Left ventricle myocardium superior (tissue), 1 donor: Measurements from ENCODE around the gene SERINC5. TPM values are rescaled to one million over a fixed set of nuclear protein-coding genes. Genes with fewer than 3 reads are reported as not detected.

ENCODE experiments used
- ATAC-seq: fragments of 200-7000 bp; cut with Tn5 transposase; one replicate; pipeline ENCODE4 v1.9.1; 2020; ENCODE audit warnings: mild to moderate bottlenecking, moderate library complexity
- DNase-seq: peaks from one replicate; pipeline ENCODE4 v3.0.0-alpha.2; 2020
- intact Hi-C: fragments of 100-400 bp; cut with micrococcal nuclease; formaldehyde crosslinking; loops from one replicate; pipeline ENCODE4 v1.11.0; 2022
- total RNA-seq: library from RNA; stranded (reverse); fragmentation: NEBNext Ultra II Directional; extraction: Animal tissue kit (Norgen Biotek cat#: 25700); gene quantifications from one replicate; pipeline ENCODE4 v1.2.1, GENCODE V29; 2021
- donor health status: DM: no; HTN: yes; CAD: no; lungs with severe emphysema.

Gene SERINC5
- total RNA-seq, 1 donor from 2014 or later: 13.7 TPM

DNA sequence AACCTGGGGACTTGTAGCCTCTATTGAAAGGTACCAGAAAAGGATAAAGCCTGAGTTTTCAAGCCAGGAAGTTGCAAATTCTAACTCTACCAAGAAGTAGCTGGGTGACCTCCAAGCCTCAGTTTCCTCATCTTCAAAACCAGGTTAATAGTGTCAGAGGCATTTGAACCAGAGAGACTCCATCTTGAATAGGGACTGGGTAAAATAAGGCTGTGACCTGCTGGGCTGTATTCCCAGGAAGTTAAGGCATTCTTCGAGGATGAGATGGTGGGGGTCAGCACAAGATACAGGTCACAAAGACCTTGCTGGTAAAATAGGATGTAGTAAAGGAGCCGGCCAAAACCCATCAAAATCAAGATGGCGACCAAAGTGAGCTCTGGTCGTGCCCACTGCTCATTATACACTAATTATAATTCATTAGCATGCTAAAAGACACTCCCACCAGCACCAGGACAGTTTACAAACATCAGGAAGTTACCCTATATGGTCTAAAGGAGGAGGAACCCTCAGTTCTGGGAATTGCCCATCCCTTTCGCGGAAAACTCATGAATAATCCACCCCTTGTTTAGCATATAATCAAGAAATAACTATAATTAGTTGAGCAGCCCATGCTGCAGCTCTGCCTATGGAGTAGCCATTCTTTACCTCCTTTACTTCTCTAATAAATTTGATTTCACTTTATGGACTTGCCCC, 3.8 kb upstream of the SERINC5 start:
- no peak for DNase-seq
- ATAC-seq: no peak
- intact Hi-C loops: no loop called here

DNA sequence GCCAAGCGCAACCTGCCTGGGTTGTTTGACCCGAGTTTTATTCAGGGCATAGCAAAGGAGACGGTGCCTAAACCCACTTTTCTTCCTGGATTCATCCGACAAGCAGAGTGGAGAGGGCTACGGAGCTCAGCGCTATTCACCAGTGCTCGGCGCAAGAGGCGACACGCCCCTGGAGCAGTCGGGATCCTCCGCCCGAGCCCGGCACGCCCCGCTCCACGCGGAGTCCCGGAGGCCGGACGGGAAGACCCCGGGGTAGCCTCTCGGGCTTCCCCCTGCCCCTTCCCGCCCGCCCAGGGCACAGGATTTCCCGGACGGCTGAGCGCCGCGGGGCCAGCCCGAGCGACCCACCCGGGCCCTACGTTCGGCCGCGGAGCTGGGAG, 427 bp downstream of the SERINC5 start:
- intact Hi-C loops: no loop called here
- DNase-seq (peak; percentile 81), ATAC-seq (peak; percentile 82)

DNA sequence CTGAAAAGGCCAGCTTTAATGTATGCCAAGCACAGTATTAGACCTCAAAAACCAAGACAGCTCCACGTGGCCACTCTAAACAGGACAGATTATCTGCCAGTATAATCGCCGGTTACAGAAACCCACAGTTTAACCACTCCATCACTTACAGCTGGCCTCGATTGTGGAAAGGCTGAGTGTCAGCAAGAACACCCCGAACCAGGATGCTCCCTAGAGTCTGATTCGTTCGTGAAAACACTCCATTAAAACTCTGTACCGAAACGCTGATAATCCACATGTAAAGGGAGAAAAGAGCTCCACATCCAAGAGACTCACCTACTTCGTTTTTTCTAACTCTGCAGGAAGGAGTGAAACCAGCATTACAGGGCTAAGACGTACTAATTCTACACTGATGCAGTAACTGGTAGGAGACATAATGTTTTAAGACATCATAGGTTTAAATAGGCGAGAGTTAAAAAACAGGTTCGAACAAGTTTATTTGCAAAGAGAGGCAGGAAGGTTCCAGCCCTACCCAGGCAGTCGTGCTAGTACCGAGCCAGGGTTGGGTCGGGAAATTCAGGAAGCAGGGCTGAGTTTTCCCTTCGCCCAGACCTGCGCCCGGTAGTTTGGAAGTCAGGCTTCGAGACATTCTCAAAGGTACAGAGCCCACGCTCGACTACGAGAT, 949 bp downstream of the SERINC5 start:
- intact Hi-C loops: no loop called here
- DNase-seq (no peak), ATAC-seq (peak; percentile 20)

DNA sequence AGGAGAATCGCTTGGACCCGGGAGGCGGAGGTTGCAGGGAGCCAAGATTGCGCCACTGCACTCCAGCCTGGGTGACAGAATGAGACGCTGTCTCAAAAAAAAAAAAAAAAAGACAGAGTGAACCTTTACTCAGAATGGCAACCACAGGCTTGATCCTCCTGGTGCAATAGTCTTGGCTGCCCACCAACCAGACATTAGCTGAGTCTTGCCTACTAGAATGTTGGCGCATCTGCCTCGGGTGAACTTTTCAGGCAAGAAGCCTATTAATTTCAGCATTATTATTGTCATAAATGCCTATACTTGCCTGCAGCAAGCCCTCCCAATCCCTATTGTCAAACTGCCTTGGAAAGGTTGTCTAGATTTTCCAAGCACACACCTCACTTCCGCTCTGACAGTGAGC, 4.2 kb downstream of the SERINC5 start:
- ATAC-seq: no peak
- intact Hi-C loops: no loop called here
- no peak for DNase-seq

DNA sequence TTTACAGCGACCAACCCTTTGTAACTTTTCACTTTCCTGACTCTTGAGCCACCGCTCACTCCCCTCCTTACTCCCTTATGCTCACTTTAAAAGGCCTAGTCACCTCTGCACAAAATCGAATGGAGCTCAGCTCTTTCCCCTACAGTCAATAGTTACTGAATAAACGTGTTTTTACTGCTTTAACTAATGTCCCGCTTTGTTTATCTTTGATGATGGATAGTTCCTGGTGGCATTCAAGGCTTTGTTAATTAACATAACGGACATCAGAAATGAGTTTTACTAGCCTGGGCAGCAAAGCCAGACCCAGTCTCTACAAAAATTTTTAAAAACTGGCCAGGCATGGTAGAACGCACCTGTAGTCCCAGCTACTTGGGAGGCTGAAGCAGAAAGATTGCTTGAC, 5.0 kb downstream of the SERINC5 start:
- no peak for DNase-seq
- no peak for ATAC-seq
- intact Hi-C loops: no loop called here

DNA sequence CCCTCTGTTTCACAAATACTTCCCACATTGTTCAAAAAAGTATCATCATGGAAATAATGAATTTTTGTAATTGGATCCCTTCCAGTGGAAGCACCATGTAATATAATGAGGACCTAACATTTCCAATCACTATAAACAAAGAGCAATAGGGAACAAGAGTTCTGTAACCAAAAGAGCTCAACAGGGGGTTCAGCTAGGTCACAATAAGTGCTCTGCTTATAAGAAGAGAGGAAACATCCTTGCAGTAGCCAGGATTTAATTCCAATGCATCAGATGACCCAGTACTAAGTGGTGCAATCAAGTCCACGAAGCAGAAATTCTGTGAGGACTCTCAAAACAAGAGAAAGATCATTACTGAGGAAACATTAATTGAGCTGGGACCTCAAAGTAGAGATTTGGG, 5.9 kb downstream of the SERINC5 start:
- ATAC-seq: no peak
- no peak for DNase-seq
- intact Hi-C loops: no loop called here

DNA sequence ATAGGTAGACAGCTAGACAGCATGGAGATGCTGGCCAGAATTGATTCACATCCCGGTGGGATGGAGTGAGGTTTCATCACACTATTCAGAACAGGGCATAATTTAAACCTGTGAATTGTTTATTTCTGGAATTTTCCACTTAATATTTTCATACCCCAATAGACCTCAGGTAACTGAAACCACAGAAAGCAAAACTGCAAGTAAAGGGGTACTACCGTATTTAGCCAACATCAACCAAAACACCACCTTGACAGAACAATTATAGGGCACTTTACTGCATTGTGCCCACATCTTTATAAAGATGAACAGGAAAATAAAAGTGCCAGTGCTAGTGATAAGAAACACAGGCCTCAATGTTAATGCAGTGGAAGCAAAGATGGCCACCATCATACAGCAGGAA, 7.5 kb downstream of the SERINC5 start:
- intact Hi-C loops: no loop called here
- ATAC-seq (no peak), DNase-seq (no peak)

DNA sequence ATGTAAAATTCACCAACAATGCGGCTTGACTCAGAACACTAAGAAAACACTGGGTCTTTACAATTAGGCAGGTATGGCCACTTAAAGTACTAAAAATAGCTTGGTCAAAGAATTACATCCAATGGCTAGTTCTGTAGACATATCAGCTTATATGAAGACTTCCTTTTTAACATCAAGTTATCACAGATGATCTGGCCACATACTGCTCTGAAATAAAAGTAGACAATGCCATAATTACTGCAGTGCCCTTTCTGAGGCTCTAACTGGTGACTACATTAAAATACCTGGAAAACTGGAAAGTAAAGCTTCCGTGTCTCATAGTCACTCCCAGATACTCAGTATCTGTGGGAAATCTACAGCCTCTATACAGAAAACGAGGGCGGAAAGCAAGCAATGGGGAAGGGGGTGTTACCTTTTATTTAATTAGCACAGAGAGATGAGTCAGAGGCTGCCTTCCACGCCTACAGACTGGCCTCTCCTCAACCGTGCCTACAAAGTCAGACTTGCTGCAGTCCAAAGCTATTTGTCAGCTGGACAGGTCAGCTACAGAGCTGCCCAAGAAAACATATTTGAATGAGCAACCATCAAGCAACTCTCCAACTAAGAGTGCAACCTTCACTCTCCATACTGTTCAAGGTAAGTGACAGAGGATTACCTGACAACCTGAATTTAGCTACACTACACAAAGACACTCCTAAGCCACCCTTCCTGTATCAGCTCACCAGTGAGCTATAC, 8.7 kb downstream of the SERINC5 start:
- intact Hi-C loops: no loop called here
- DNase-seq (peak; percentile 34), ATAC-seq (peak; percentile 92)

DNA sequence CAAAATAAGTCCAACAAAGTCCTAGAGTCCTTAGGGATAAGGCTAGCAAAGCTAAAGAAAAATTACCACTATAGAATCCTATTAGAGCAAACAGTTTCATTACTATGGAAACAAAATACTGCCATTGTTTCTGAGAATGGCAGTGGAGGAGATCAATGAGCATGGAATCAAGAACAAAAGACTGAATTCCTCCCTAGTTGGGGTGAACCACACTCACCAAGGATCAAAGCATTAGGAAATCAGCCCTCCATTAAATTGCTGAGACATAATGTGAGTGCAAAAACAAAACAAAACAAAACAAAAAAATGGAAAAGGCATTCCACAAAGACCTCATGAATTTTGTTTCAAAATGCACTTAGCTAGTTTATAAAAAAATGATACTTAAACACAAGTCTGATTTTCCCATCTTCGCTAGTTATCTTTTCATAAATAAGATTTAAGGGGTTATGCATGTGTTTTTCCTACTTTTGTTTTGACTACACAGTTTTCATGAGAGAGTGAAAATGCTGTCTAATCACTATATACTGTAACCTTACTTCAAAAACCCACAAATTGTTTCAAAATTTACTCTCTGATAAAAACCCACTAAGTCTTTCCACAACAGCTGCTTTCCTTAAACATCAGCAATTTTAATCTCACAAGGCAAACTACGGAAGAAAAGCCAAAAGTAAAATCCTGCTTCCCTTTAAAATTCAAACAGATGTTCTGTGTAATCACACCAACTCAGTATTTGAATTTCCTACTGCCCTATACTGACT, 9.7 kb downstream of the SERINC5 start:
- ATAC-seq: peak; percentile 69
- no peak for DNase-seq
- intact Hi-C loops: no loop called here

DNA sequence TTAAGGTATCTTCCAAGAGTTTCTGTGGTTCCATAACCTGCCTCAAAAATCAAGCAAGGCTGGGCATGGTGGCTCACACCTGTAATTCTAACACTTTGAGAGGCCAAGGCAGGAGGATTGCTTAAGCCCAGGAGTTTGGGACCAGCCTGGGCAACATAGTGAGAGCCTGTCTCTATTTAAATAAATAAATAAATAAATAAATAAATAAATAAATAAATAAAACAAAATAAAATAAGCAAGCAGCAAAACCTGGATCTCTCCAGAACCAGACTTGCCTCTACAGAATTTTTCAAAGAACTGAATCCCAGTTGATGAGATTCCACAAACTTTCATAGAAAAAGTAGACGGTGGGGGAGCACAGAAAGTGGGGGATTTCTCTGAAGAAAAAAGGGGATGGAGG, 12.3 kb downstream of the SERINC5 start:
- ATAC-seq (no peak), DNase-seq (no peak)
- intact Hi-C loops: no loop called here

DNA sequence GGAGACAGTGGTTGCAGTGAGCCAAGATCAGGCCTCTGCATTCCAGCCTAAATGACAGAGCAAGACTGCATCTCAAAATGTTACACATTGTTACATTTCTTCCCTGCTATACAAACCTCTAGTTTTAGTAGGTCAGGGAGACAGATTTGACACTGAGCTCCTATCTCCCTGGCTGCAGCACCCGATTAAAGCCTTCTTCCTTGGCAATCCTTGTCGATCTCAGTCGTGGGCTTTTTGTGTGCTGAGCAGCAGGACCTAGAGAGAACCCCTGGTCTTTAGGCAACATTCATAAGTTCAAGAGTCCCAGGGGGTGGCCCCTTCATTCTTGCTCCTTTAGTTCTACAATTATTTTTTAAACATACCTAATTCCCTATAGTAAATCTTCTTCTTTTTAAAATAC, 13.0 kb downstream of the SERINC5 start:
- intact Hi-C loops: no loop called here
- no peak for ATAC-seq
- no peak for DNase-seq

DNA sequence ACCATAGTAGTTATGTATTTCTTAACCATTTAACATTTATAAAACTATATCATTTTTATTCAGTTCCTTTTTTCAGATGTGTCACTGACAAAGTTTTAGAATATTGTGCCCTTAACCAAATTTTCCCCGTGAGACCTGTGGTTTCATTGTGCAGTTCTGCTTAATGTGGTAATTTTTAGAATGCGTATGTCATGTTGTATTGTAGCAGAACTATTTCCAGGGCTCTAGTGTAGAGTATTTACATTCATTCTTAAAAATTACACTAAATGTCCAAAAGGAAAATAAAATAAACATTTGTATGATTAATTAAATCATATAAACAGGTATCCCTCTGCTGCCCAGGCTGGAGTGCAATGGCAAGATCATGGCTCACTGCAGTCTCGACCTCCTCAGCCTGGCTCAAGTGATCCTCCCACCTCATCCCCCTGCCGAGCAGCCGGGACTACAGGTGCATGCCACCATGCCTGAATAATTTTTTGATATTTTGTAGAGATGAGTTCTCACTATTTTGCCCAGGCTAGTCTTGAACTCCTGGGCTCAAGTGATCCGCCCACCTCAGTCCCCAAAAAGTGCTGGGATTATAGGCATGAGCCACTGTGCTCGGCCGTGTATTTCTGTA, 15.4 kb downstream of the SERINC5 start:
- DNase-seq: no peak
- ATAC-seq: no peak
- intact Hi-C loops: no loop called here

DNA sequence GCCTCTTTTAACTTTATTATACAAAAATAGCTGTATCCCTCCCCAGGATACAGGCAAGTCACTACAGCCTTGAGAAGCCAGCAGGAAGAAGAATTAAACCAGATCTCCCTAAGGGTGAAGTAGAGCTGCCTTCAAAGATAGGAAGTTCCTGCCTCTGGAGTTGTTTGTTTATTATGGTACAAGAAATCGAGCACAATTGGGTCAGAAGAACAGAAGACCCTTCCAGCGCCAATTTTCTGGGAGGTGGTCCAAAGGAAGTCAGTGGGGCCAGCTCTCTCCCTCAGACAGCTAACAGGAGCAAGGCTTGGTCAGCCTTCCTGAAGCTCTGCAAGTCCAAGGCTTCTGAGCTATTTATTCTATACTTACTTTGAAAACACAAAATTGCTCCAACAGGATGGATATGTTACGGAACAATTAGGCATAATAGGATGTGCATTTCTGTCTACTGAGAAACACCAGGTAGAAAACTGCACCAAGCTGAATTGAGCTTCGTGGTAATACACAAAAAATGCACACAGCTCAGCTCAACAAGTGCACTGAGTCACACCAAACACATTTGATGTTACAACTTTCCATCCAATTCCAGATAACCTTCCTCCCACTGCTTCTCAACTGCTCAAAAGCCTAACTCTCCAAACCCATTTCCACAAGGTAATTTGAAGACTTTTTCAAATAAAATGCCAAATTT, 16.0 kb downstream of the SERINC5 start:
- ATAC-seq: peak; percentile 83
- intact Hi-C loops: no loop called here

DNA sequence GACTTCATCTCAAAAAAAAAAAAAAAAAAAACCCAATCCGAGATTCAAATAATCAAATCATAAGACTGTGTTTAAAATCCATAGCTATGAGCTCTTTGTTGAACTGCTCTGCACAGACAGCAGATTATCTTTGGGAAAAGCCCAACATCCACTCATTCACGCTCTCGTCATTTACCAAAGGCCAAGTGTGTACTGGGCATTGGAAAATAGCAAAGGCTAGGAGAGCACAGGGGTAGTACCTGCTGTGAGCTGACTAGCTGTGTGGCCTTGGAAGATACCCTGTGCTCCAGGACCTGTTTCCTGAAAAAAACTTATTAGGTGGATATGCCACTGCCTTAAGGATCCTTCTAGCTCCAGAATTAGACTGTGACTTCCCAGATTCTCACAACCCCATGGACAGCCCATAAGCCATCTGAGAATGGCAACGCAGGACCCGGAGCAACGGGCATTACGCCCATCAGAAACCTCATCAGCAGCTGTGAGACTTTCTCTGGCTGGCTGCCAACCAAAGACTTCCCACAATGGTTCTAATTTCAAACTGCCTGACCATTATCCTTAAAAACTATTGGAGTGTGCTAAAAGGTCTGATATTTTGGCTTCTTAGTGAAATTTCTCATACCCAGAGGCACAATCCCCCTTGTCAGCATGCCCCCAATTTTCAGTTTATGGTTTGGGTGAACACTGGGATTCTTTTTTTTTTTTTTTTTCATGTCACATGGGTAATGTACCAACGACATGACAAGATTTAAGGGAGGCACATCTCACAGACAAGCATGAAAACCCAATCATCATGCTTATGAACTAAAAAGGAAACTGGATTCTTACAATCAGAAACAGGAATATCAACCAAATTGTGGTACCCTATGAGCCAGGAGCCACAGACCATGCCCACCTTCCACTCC, 16.8 kb downstream of the SERINC5 start:
- intact Hi-C loops: no loop called here
- peak; percentile 80 for DNase-seq

More for the DNA sequence above, 16.0 kb downstream of the SERINC5 start:
- no peak for DNase-seq

DNA sequence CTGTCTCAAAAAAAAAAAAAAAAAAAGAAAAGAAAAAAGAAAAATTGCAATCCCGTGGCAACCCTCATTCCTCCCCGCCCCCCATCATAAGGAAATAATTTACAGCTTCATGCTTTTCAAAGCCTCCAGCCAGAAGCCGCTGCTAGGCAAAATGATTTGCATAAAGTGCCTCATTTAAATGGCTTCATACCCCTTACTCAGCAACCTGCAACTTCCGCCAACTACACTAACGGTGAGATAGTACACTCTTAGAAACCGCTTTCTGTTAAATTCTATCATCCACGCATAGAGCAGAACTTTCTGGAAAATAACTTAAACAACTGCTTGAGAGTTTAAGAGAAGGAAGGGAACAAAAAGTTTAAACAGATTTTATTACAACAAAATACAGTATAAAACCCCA, 17.8 kb downstream of the SERINC5 start:
- ATAC-seq: no peak
- intact Hi-C loops: no loop called here
- no peak for DNase-seq

More for the DNA sequence above, 16.8 kb downstream of the SERINC5 start:
- ATAC-seq: peak; percentile 78

DNA sequence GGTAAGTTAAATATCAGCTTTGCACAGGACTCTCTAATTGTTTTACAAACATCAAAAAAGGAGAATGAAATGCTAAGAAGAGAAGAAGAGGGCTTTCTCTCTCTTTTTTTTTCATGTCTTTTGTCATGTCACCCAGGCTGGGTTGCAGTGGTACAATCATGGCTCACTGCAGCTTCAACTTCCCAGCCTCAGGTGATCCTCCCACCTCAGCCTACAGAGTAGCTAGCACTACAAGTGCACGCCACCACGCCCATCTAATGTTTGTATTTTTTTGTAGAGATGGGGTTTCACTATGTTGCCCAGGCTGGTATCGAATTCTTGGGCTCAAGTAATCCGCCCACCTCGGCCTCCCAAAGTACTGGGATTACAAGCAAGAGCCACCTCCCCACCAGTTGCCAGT, 18.6 kb downstream of the SERINC5 start:
- ATAC-seq (no peak), DNase-seq (no peak)
- intact Hi-C loops: no loop called here

DNA sequence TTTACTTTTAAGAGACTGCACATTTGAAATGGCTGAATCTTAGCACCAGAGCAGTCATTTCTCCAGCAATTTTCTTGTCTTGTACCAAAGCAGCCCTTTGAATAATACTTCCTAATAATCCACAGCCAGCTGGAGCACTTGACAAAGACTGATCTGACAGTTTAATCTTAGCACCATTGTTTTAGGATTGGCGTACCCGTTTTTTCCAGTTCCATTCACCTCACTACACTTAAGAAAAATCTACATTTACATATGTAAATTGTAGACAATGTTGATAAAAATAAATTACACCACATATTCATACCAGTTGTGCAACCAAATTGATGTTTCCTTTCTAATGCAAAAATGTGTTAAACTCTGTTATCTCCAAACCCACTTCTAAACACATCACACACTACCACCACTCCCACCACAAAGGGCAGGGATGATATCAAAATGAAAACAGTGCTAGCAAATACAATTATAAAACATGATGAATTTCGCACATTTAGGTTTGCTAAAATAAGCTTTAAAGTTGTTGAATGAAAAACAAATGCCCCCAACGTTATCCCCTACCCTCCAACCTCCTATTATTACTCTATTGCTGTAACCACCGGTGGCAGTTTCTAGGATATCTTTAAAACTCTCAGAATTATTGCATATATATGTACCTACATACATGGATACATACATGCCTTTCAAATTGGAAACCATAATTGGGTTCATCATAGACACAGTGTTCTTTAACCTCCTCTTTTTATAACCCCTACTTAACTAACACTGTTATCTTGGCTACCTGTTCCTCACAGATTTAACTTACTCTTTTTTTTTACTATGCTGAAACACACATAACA, 21.5 kb downstream of the SERINC5 start:
- DNase-seq: no peak
- no peak for ATAC-seq

More for the DNA sequence above, 21.5 kb downstream of the SERINC5 start:
- intact Hi-C loops: no loop called here
